ENCODE measurements around the gene RSU1. TPM values are rescaled to one million over a fixed set of nuclear protein-coding genes. Genes with fewer than 3 reads are reported as not detected.
"Not testable (repeated sequence)": the region's sequence is repeated elsewhere in the genome, so short reads cannot be mapped to it uniquely, and the experiment has no call there.

The RSU1 gene
- polyA plus RNA-seq, 1 donor (not counting 4 experiments of a cell fraction or from before 2014, with no cell fraction given): 125 TPM

- Histone ChIP-seq H3K79me2 (ENCODE audit: control insufficient read depth, insufficient read depth, low read length) (no peaks in the 10 kb centered on the region), H3K9me1 (ENCODE audit: control insufficient read depth, extremely low read depth, insufficient read depth, low read length) (no peaks in the 10 kb centered on the region), H3K4me3 (ENCODE audit: control insufficient read depth in 2 of 3, extremely low read depth in 1 of 3, insufficient read depth in 2 of 3, low read depth in 1 of 3, low read length in 3 of 3) (no peak overlapping the region), H3K4me1 (ENCODE audit: control insufficient read depth, extremely low read depth, insufficient read depth, low read length) (no peaks in the 10 kb centered on the region), H3K36me3 (ENCODE audit: control insufficient read depth in 2 of 2, extremely low read depth in 1 of 2, insufficient read depth in 2 of 2, low read length in 2 of 2) (peaks cover under 1 to 5% of the 10 kb centered on the region in 2 experiments), H4K20me1 (ENCODE audit: control insufficient read depth, extremely low read depth, insufficient read depth, low read length) (no peaks in the 10 kb centered on the region), H3K27ac (ENCODE audit: control insufficient read depth, insufficient read depth, low read length) (no peak overlapping the region), H3K27me3 (ENCODE audit: control insufficient read depth, extremely low read depth, insufficient read depth, low read length) (no peaks in the 10 kb centered on the region), H2AFZ (ENCODE audit: control insufficient read depth, low read length) (no peak overlapping the region), H3K9me3 (ENCODE audit: control insufficient read depth, low read depth, low read length) (no peaks in the 10 kb centered on the region), H3K9ac (ENCODE audit: control insufficient read depth, extremely low read depth, insufficient read depth, low read length) (no peak overlapping the region), H3K4me2 (ENCODE audit: control insufficient read depth, extremely low read depth, insufficient read depth, low read depth, low read length) (no peak overlapping the region)
- DNase-seq (ENCODE audit: low read depth, low spot score): no peak
- TF ChIP-seq EZH2 (IDR thresholded peaks at IDR 0.05; ENCODE audit: low read length): no peak
- no peak for FAIRE-seq
- dilution Hi-C loops (cut with MboI; ENCODE audit: extremely low pct_ligation_motif_present, low sequenced_read_pairs): no loop called here
These were observed 62.5 kb downstream of the RSU1 start for GRCh38 chr10:16754765-16755164.

- H3K4me3 ChIP-seq (ENCODE audit: control insufficient read depth in 2 of 3, extremely low read depth in 1 of 3, insufficient read depth in 2 of 3, low read depth in 1 of 3, low read length in 3 of 3); H4K20me1 ChIP-seq (ENCODE audit: control insufficient read depth, extremely low read depth, insufficient read depth, low read length); DNase-seq (ENCODE audit: low read depth, low spot score); dilution Hi-C loops (cut with MboI; ENCODE audit: extremely low pct_ligation_motif_present, low sequenced_read_pairs); H3K4me1 ChIP-seq (ENCODE audit: control insufficient read depth, extremely low read depth, insufficient read depth, low read length); H3K9ac ChIP-seq (ENCODE audit: control insufficient read depth, extremely low read depth, insufficient read depth, low read length); H3K9me1 ChIP-seq (ENCODE audit: control insufficient read depth, extremely low read depth, insufficient read depth, low read length); H3K4me2 ChIP-seq (ENCODE audit: control insufficient read depth, extremely low read depth, insufficient read depth, low read depth, low read length); H3K9me3 ChIP-seq (ENCODE audit: control insufficient read depth, low read depth, low read length); FAIRE-seq; H3K27me3 ChIP-seq (ENCODE audit: control insufficient read depth, extremely low read depth, insufficient read depth, low read length); H3K36me3 ChIP-seq (ENCODE audit: control insufficient read depth in 2 of 2, extremely low read depth in 1 of 2, insufficient read depth in 2 of 2, low read length in 2 of 2); H3K79me2 ChIP-seq (ENCODE audit: control insufficient read depth, insufficient read depth, low read length); H2AFZ ChIP-seq (ENCODE audit: control insufficient read depth, low read length); H3K27ac ChIP-seq (ENCODE audit: control insufficient read depth, insufficient read depth, low read length): not testable (repeated sequence)
These were observed 64.4 kb downstream of the RSU1 start for GRCh38 chr10:16752849-16753248.

GRCh38 chr10:16752099-16752498 is 65.1 kb downstream of the RSU1 start:
- FAIRE-seq (no peak), DNase-seq (ENCODE audit: low read depth, low spot score) (no peak)
- TF ChIP-seq EZH2 (IDR thresholded peaks at IDR 0.05; ENCODE audit: low read length) (no peak), CTCF (optimal IDR thresholded peaks at IDR 0.05 in 1 of 3, IDR thresholded peaks at IDR 0.05 in 1 of 3, conservative IDR thresholded peaks at IDR 0.05 in 1 of 3; ENCODE audit: extremely low read depth in 1 of 3, insufficient read depth in 2 of 3, low read length in 3 of 3) (no peak)
- no peaks in the 10 kb centered on the region for H3K9me1 ChIP-seq (ENCODE audit: control insufficient read depth, extremely low read depth, insufficient read depth, low read length)
- H3K27me3 ChIP-seq (ENCODE audit: control insufficient read depth, extremely low read depth, insufficient read depth, low read length): no peaks in the 10 kb centered on the region
- no peaks in the 10 kb centered on the region for H4K20me1 ChIP-seq (ENCODE audit: control insufficient read depth, extremely low read depth, insufficient read depth, low read length)
- H3K79me2 ChIP-seq (ENCODE audit: control insufficient read depth, insufficient read depth, low read length): no peaks in the 10 kb centered on the region
- no peaks in the 10 kb centered on the region for H3K9me3 ChIP-seq (ENCODE audit: control insufficient read depth, low read depth, low read length)
- H3K4me2 ChIP-seq (ENCODE audit: control insufficient read depth, extremely low read depth, insufficient read depth, low read depth, low read length): no peak overlapping the region
- no peak overlapping the region for H3K27ac ChIP-seq (ENCODE audit: control insufficient read depth, insufficient read depth, low read length)
- no peak overlapping the region for H3K4me3 ChIP-seq (ENCODE audit: control insufficient read depth in 2 of 3, extremely low read depth in 1 of 3, insufficient read depth in 2 of 3, low read depth in 1 of 3, low read length in 3 of 3)
- dilution Hi-C loops (cut with MboI; ENCODE audit: extremely low pct_ligation_motif_present, low sequenced_read_pairs): no loop called here
- H3K36me3 ChIP-seq (ENCODE audit: control insufficient read depth in 2 of 2, extremely low read depth in 1 of 2, insufficient read depth in 2 of 2, low read length in 2 of 2): peaks cover 5% of the 10 kb centered on the region in 2 experiments
- no peaks in the 10 kb centered on the region for H3K4me1 ChIP-seq (ENCODE audit: control insufficient read depth, extremely low read depth, insufficient read depth, low read length)
- no peak overlapping the region for H2AFZ ChIP-seq (ENCODE audit: control insufficient read depth, low read length)
- no peak overlapping the region for H3K9ac ChIP-seq (ENCODE audit: control insufficient read depth, extremely low read depth, insufficient read depth, low read length)
